Gastroesophageal sphincter (tissue), 4 donors: Measurements from ENCODE around the gene AHNAK2. TPM values are rescaled to one million over a fixed set of nuclear protein-coding genes. Genes with fewer than 3 reads are reported as not detected.

Experiments
- ATAC-seq: fragments of 150-250 bp; one replicate; pipeline ENCODE4 v1.9.1; 2016; ENCODE audit warnings: mild to moderate bottlenecking, moderate library complexity
- H3K27ac ChIP-seq, 4 donors: fragments of 200-600 bp; sonication (generic) in 3 of 4; 1 replicate in 3 of 4; 2 replicates in 1 of 4; pipeline ENCODE4 v1.5.1; 2016 to 2019
- H3K27me3 ChIP-seq: fragments of 200-600 bp; sonication (generic); one replicate; pipeline ENCODE4 v1.5.1; 2019
- H3K36me3 ChIP-seq, 2 donors: fragments of 200-600 bp; sonication (generic); one replicate each; pipeline ENCODE4 v1.5.1; 2019; ENCODE audit warnings: control low read depth in 1 of 2
- H3K4me1 ChIP-seq, 3 donors: fragments of 200-600 bp; sonication (generic); 1 replicate in 2 of 3; 2 replicates in 1 of 3; pipeline ENCODE4 v1.5.1; 2016 to 2019; ENCODE audit warnings: control low read depth in 2 of 3
- H3K4me3 ChIP-seq, 2 donors: fragments of 200-600 bp; sonication (generic); one replicate each; pipeline ENCODE4 v1.5.1; 2019; ENCODE audit warnings: mild to moderate bottlenecking in 1 of 2, moderate library complexity in 1 of 2
- H3K9me3 ChIP-seq, 3 donors: fragments of 200-600 bp; sonication (generic); one replicate each; pipeline ENCODE4 v1.5.1; 2017 to 2019; ENCODE audit warnings: control low read depth in 2 of 3
- CTCF ChIP-seq, 4 experiments: fragments of 200-600 bp in 2 of 4; fragments of 450-650 bp in 2 of 4; sonication (generic) in 1 of 4; IDR thresholded peaks; one replicate each; pipeline ENCODE4 v1.5.1; 2017 to 2019; ENCODE audit warnings: antibody characterized with exemption in 4 of 4, mild to moderate bottlenecking in 2 of 4, moderate library complexity in 2 of 4
- EP300 ChIP-seq: sonication (generic); formaldehyde crosslinking; IDR thresholded peaks from one replicate; pipeline ENCODE4 v1.6.1; 2017; ENCODE audit warnings: antibody characterized with exemption, mild to moderate bottlenecking
- POLR2A ChIP-seq, 2 donors: fragments of 450-650 bp; IDR thresholded peaks; one replicate each; pipeline ENCODE4 v1.6.1; 2017; ENCODE audit warnings: antibody characterized with exemption in 2 of 2, mild to moderate bottlenecking in 2 of 2, moderate library complexity in 1 of 2
- POLR2AphosphoS5 ChIP-seq: sonication (generic); formaldehyde crosslinking; IDR thresholded peaks from one replicate; pipeline ENCODE4 v1.6.1; 2017; ENCODE audit warnings: antibody characterized with exemption
- WGBS, 2 donors: methylation state at CpG; one replicate each; pipeline ENCODE4 v1.1.5; 2018; ENCODE audit warnings: low coverage in 1 of 2; 5-methylcytosine and 5-hydroxymethylcytosine counted together
- total RNA-seq, 4 donors: library from RNA; depleted of rRNA; stranded (reverse); fragments of >200 nt; gene quantifications; one replicate each; pipeline ENCODE4 v1.1.0, GENCODE V29; 2016

Gene AHNAK2
- total RNA-seq, 4 donors from 2014 or later = 105 to 529 (median 239) TPM

GRCh38 chr14:104942586-104942985 is 35.6 kb downstream of the AHNAK2 start:
- TF ChIP-seq CTCF (IDR thresholded peaks at IDR 0.05) (no peak), EP300 (no peak), POLR2A (IDR thresholded peaks at IDR 0.05) (no peak), POLR2AphosphoS5 (no peak)
- 70% methylated on average over 2 of the region's 16 CpGs; no CpG with 5 or more reads in 1 of the 2 donors for WGBS, 2 donors
- Histone ChIP-seq H3K4me1 (no peaks in the 10 kb centered on the region), H3K36me3 (peaks cover 0 to 97% of the 10 kb centered on the region in 2 donors), H3K27ac (no peak overlapping the region), H3K9me3 (no peaks in the 10 kb centered on the region), H3K27me3 (no peaks in the 10 kb centered on the region), H3K4me3 (no peak overlapping the region)
- no peak for ATAC-seq

- no peak overlapping the region for H3K4me3 ChIP-seq
- TF ChIP-seq CTCF (IDR thresholded peaks at IDR 0.05) (no peak), EP300 (no peak), POLR2AphosphoS5 (no peak), POLR2A (IDR thresholded peaks at IDR 0.05) (no peak)
- no peak for ATAC-seq
Observed at GRCh38 chr14:104941508-104942365, 36.4 kb downstream of the AHNAK2 start.

GRCh38 chr14:104940526-104941150 is 37.5 kb downstream of the AHNAK2 start:
- TF ChIP-seq POLR2A (IDR thresholded peaks at IDR 0.05) (no peak), POLR2AphosphoS5 (no peak), EP300 (no peak), CTCF (IDR thresholded peaks at IDR 0.05) (no peak)
- Histone ChIP-seq H3K4me1 (no peaks in the 10 kb centered on the region), H3K9me3 (no peaks in the 10 kb centered on the region), H3K36me3 (peaks cover 0 to 83% of the 10 kb centered on the region in 2 donors), H3K27me3 (no peaks in the 10 kb centered on the region), H3K4me3 (no peak overlapping the region), H3K27ac (no peak overlapping the region)
- WGBS, 2 donors = 55% methylated on average over 1 of the region's 3 CpGs; no CpG with 5 or more reads in 1 of the 2 donors
- ATAC-seq = no peak

More at GRCh38 chr14:104941508-104942365, 36.4 kb downstream of the AHNAK2 start:
- WGBS, 2 donors = 97% methylated on average over 6 of the region's 26 CpGs; no CpG with 5 or more reads in 1 of the 2 donors
- Histone ChIP-seq H3K27ac (no peak overlapping the region), H3K27me3 (no peaks in the 10 kb centered on the region), H3K9me3 (no peaks in the 10 kb centered on the region), H3K4me1 (no peaks in the 10 kb centered on the region), H3K36me3 (peaks cover 0 to 94% of the 10 kb centered on the region in 2 donors)

GRCh38 chr14:104939666-104940410 is 38.3 kb downstream of the AHNAK2 start:
- H3K27ac ChIP-seq = no peak overlapping the region
- WGBS, 2 donors = 55 to 70% methylated on average over 2 to 4 of the region's 11 CpGs
- H3K36me3 ChIP-seq = peaks cover 0 to 75% of the 10 kb centered on the region in 2 donors
- TF ChIP-seq EP300 = no peak
- TF ChIP-seq CTCF (IDR thresholded peaks at IDR 0.05) = no peak
- no peak for TF ChIP-seq POLR2A (IDR thresholded peaks at IDR 0.05)
- no peak for TF ChIP-seq POLR2AphosphoS5
- ATAC-seq = no peak
- H3K4me3 ChIP-seq = no peak overlapping the region
- no peaks in the 10 kb centered on the region for H3K9me3 ChIP-seq
- H3K27me3 ChIP-seq = no peaks in the 10 kb centered on the region
- H3K4me1 ChIP-seq = peaks cover 0 to 2% (median 0%) of the 10 kb centered on the region in 3 donors
